OCI-M2 (cell line): ENCODE results near the gene PRSS8.

Experiments used
- DNase-seq: peaks from one replicate; lab custom pipeline; 2025; ENCODE audit not compliant: unreplicated experiment; lab: John Stamatoyannopoulos, UW

PRSS8 gene

DNA sequence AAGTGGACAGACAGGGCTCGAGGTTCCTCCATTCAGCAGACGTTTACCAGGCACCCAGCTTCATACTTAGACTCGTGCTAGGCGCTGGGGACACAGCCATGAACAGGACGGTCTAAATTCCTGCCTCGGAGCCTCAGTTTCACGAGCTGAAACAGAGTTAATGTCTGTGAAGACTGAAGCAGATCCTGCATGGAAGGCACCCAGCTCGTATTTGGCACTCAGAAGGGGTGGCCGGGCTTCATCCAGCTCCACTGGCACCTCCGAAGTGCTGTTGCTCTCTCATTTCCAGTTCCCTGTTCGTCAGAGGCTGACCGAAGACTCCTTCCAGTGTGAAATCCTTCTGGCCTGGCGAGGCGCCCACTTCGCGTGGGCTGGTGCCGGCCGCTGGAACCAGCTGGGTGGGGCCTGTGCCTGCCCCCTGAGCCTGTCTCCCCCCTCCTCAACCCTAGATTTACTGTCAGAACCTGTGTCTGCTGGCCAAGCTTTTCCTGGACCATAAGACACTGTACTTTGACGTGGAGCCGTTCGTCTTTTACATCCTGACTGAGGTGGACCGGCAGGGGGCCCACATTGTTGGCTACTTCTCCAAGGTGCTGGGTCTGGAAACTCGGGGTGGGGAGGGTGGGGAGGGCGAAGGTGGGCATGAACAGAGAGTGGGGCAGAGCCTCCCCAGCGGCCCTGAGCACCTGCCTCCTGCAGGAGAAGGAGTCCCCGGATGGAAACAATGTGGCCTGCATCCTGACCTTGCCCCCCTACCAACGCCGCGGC is 5.8 kb downstream of the PRSS8 start:
- DNase-seq, result no peak

DNA sequence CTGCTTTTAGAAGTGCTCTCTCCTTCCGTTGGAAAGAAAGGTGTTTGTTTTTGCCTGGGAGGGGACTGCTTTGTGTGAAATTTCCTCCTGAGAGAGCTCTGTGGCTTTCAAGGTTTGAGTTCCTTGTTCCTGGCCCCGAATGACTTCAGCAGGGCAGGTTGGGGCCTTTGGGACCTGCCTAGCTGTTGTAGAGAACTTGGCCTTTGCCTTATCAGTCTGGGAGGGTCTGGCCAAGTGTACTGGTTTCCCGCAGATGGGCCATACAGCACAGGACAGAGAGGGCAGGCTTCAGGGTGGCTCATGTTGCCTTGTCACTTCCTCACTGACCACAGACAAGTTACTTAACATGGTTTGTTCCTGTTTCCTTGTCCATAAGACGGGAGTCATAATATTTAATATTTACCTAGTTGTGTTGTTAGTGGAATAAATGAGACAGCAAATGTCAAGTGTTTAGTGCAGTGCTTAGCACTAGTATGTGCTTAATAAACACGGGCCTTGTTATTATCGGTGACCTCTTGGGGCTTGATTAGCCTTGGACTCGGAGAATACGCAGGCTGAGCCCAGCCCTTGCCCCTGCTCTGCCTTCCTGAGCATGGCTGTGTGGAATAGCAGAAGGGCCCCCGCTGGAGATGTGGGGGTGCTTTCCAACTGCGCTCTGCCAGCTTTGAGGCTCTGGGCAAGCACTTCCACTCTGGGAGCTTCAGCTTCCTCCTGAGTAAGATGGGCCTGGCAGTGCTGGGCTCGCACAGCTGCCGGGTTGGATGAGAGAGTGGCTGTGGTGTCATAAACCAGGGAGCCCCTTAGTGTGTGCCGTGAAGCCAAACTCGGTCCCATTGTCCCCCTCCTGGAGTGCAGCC is 6.6 kb downstream of the PRSS8 start:
- DNase-seq, result peak; percentile 32

DNA sequence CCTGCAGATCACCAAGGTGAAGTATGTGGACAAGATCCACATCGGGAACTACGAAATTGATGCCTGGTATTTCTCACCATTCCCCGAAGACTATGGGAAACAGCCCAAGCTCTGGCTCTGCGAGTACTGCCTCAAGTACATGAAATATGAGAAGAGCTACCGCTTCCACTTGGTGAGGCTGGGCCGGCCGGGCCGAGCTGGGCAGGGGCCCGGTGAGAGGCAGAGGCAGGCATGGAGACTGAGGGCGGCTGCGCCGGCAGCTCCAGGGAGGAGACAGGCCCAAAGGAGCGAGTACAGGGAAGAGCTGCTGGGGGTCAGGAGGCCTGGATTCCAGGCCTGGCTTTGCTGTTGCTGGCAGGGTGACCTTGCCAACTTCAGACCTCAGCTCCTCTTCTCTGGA is 8.3 kb downstream of the PRSS8 start:
- no peak for DNase-seq

DNA sequence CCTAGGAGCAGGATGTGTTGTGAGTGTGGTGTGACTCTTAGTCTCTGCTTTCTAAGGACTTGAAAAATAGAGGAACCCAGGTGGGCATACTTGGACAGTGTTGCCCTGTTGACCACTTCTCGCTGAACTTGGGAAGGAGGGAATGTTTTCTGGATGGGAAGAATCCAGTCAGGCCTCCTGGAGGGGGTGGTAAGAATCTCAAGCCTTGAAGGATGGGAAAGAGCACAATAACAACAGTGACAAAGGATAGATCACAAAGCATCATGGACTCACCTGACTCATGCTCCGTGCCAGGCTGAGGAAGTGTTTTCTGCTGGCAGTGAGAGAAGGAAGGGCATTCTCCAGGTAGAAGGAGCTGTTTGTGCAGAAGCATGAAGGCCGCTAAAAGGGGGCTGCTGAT is 9.7 kb downstream of the PRSS8 start:
- DNase-seq, result no peak

DNA sequence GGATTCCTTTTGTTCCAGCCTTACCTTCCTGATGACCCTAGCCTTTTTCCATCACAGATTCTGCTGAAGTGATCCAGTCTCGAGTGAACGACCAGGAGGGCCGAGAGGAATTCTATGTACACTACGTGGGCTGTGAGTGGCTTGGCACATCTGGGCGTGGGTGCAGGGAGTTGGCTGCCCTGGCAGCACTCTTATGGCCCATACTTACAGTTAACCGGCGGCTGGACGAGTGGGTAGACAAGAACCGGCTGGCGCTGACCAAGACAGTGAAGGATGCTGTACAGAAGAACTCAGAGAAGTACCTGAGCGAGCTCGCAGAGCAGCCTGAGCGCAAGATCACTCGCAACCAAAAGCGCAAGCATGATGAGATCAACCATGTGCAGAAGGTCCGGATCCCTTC is 15.4 kb downstream of the PRSS8 start:
- no peak for DNase-seq

DNA sequence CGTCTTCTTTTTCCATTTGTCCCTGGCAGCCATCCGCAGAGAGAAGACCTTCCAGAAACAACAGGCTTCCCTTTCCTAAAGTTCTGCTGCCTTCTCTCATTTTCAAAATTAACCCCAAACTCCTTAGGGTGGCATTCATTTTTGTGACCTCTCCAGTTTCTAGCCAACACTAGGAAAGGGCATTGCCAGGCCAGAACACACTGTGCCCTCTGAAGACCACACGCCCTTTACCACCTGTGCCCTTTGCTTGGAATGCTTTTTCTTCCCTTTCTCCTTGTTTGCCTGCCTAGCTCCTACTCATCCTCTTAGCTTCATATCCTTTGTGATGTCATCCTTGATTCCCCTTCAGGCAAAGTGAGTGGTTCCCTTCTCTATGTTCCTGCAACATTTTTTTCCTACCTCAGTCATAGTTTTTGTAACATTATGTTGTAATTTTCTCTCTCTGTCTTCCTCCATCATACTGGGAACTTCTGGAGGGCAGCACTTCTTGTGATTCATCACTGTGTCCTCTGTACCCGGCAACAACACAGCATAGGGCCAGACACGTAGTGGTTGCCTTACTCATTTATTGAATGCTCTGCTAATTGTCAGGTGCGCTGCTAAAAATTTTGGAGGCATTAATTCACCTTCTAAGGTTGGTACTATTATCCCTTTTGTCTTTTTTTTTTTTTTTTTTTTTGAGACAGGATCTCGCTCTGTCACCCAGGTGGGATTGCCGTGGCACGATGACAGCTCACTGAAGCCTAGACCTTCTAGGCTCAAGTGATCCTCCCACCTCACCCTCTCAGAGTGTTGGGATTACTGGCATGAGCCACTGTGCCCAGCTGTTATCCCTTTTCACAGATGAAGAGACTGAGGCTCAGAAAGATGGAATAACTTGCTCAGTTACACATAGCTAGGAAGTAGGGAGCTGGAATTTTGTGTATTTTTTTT is 17.0 kb downstream of the PRSS8 start:
- DNase-seq, result no peak

DNA sequence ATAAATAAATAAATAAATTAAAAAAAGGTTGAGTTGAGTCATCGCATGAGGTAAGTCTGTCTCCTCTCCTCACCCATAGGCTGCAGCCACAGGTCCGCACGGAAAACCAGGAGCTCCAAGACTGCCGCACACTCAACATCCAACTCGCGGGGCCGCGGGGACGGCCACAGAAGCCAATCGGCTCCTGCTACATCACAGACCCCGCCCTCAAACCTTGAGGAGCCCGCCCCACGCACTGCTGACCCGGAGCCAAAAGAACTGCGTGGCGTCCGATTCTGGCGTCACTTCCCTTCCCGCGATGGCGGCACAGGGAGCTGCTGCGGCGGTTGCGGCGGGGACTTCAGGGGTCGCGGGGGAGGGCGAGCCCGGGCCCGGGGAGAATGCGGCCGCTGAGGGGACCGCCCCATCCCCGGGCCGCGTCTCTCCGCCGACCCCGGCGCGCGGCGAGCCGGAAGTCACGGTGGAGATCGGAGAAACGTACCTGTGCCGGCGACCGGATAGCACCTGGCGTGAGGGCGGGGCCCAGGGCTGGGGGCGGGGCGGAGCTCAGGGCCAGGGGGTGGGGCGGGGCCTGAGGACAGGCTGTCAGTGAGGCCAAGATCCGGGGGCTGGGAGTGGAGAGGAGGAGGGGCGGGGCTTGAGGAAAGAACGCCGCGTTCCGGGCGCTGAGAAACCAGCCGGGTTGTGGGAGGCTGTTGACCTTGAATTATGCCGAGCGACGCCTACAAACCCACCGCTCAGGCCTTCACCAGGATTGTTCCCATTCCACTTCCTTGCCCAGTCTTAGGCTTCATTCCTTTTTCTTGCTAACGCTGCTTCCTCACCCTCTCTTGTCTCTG is 17.9 kb downstream of the PRSS8 start, which contains the start of gene KAT8:
Gene KAT8 (plus strand): TSS at position 281 of the 839 bp plus-strand sequence. CDS start 18 bp downstream, at position 299.
- DNase-seq, result peak; percentile 76

DNA sequence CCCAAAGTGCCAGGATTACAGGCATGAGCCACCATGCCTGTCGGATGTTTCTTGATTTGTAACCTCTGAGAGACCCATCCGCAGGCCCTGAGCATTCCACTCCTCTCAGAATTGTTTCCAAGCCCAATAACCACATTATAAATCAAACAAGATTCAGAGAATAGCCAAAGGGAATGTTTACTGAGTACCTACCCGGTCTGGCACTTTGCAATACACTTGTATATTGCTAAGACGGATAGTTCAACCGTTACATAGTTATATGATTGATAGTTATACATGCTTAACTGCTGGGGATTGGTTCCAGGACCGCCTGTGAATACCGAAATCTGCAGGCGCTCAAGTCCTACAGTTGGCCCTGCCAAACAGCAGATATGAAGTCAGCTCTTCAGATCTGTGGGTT is 21.1 kb downstream of the PRSS8 start:
- DNase-seq, result no peak

DNA sequence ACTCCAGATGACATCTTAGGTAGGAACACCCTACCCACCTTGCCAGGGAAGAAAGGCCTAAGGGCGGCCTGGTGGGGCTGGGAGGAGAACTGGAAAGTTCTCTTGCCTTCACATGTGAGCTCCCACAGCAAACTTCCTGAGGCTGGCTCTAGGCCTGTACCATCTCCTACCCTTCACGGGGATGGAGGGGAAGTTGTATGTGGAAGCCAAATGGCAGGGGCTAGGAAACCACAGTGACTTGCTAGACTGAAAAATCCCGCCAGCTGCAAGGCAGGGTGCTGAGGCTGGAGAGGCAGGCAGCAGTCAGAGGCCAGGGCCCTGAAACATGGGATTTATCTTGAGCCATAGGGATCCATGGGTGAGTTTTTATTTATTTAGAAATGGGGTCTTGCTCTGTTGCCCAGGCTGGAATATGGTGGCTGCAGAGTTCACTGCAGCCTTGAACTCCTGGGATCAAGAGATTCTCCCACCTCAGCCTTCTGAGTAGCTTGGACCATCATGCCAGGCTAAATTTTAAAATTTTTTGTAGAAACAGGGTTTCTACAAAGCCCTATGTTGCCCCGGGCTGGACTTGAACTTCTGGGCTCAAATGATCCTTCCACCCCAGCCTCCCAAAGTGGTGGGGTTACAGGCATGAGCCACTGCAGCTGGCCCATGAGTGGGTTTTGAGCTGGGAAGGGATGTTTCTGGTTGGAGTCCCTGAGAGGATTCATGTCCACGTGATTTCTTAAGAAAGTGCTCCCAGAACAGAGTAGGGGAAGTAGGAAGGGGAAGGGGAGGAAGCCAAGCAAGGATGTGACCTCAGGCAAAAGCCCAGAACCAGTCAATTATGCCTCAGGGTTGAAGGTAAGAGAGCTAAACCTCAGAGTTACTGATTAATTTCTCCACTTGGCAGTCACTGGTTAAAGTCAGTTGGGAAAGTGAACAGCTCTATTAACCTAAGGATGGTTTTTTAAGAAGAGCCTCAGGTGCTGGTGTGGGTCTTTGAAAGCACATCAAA is 22.1 kb downstream of the PRSS8 start:
- DNase-seq, result no peak

DNA sequence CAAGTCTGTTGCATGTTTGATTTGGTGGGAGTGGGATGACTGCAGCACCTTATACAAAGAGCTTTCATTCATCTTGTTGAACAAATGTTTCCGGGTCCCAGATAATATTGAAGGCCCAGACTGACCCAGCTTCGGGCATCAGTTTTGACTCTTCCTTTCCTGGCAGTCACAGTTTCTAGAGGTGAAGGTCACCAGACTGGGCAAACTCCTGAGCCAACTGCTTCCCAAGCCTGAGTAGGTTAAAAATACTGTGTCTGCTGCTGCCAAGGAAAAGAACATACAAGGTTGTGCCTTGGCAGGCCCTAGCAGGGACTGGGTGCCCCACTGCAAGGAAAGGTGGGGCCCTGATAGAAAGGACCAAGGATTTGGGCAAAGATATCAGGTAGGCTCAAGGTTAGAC is 22.8 kb downstream of the PRSS8 start:
- no peak for DNase-seq

DNA sequence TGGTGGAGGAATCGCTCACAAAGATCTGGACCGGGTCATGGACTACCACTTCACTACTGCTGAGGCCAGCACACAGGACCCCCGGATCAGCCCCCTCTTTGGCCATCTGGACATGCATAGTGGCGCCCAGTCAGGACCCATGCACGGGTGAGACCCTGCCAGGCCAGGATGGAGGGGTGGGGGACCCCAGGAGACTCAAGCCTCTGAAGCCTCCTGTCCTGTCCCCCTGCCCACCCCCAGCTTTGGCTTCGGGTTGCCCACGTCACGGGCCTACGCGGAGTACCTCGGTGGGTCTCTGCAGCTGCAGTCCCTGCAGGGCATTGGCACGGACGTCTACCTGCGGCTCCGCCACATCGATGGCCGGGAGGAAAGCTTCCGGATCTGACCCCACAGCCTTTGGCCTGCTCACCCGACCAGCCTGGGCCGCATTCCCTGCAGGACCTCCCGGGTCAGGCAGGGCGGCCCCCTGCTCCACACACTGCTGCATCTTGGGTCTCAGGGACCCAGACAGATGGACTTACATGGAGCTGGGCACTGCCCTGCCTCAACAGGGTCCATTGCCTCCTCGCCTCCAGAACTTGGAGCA is 23.6 kb downstream of the PRSS8 start:
- DNase-seq, result no peak

DNA sequence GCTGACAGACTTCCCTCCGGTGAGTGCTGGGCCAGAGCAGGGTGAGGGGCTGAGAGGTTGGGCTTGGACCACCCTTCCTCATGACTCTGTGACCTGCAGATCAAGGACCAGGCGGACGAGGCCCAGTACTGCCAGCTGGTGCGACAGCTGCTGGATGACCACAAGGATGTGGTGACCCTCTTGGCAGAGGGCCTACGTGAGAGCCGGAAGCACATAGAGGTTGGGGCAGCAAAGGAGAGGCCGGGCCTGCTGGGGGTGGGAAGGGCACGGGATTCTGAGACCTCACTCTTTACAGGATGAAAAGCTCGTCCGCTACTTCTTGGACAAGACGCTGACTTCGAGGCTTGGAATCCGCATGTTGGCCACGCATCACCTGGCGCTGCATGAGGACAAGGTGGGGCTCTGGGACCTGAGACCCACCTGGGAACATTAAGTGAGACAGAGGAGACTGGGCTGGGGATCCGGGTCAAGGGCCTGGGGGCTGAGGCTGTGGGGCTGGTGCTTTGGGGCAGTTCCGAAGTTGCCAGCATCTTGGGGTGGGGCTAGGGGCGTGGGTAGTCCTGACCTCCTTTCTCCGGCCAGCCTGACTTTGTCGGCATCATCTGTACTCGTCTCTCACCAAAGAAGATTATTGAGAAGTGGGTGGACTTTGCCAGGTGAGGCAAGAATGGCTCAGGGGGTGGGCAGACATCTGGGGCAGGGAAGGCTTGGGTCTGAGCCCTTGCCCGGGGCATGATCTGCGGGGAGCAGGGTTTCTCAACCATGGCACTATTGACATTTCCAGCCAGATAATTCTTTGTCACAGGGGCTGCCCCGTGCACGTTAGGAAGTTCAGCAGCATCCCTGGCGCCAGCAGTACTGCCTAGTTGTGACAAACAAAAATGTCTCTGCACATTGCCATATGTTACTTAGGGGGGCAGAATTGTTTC is 25.2 kb downstream of the PRSS8 start:
- DNase-seq, result no peak

DNA sequence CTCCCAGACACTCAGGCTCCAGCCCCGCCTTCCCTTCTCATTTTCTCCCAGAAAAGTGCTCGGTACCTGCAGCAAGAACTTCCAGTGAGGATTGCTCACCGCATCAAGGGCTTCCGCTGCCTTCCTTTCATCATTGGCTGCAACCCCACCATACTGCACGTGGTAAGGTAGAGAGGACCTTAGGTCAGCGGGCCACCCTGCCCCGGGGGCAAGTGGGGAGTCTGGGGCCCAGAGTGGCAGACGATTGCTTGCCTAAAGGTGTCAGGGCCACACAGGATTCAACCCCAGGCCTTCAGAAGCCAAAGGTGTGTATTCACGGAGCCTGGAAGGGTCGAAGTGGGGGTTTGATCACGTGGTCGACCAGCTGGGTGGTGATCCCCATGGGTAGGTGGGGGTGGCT is 25.9 kb downstream of the PRSS8 start:
- DNase-seq, result no peak

DNA sequence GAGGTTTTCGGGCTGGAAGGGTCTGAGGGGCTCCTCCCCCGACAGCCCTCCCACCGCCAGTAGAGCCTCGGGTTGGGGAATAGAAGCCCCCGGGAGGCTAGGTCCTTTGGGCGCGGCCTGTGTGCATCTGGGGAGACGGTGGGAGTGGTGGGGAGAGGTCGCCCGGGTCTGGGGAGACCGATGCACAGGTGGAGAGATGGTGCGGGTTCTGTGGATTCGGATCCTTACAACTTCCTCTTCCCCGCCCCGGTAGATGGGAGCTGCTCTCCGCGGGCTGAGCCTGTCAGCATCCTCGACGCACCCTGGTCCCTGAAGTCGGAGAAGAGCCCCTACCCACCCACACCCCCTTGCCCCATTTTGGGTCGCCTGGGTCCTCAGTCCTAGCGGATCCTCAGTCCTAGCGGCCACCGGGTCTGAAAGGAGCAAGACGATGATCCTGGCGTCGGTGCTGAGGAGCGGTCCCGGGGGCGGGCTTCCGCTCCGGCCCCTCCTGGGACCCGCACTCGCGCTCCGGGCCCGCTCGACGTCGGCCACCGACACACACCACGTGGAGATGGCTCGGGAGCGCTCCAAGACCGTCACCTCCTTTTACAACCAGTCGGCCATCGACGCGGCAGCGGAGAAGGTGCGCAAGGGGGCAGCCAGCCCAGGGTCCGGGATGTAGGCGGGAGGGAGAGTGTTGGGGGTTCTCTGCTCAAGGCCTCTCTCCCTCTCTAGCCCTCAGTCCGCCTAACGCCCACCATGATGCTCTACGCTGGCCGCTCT is 26.6 kb downstream of the PRSS8 start:
- DNase-seq, result no peak

DNA sequence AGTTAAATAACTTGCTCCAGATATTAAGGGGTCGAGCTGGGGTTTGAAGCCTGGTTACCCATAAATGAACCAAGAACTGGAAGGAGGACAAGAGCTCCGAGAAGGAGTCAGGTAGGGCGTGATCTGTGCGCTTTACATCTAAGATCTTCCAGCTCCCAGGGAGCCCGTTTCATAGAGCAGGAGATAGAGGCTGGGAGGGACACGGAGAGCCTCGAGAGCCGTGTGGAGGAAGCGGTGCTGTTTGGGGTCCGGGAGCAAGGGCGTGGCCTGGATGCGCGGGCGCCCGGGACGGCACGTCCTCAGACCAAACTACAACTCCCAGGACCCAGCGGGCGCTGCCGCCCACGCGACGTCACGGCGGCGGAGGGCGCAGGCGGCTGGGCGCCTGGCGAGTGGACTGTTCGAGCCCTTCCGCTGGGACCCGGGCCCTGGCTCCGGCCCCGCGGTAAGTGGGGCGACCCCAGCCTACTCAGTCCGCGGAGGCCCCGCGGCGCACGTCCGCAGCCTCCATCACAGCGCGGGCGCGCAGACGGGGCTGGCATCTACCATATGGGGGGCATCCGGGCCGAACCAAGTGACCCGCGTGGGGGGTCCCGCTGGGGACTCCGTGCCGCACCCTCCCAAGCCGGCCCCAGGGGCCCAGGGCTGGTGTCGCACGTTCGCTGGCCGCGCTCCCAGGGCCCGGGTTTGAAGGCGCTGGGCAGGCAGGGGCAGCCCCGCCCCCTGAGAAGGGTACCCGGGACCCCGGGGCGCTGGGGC is 27.3 kb downstream of the PRSS8 start, which contains the start of gene BCKDK:
Gene BCKDK (plus strand): TSS at position 352 of the 759 bp plus-strand sequence. CDS start 838 bp downstream, outside the sequence.
- DNase-seq, result peak; percentile 31

DNA sequence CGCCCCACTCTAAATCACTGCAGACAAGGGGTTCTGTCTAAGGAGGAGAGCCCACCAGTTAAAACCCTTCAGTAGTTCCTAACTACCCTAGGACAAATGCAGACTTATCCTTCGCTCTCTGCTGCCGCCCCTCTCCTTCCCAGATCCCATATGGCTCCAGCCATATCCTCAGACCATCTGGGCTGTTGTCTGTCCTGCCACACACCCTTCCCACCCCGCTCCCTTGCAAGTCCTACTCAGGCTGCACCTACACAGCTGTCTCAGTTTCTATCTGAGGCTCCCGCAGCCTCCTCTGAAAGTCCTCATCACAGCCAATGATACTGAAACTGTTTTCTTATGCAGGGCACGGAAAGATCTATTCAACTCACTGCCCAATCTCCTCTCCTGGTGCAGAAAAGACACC is 28.1 kb downstream of the PRSS8 start:
- no peak for DNase-seq
